Fibroblast of lung (primary cell): ENCODE results near the gene PCDH9.

ENCODE experiments used
- EZH2 ChIP-seq: IDR thresholded peaks from 2 replicates; pipeline ENCODE4 v1.5.1; 2012; ENCODE audit warnings: low read length, control low read depth, mild to moderate bottlenecking; ENCODE audit errors: missing control alignments
- TF ChIP-seq, protein P1 (sequence below), 2 donors: IDR thresholded peaks in 1 of 2; conservative IDR thresholded peaks in 1 of 2; 1 replicate in 1 of 2; 2 replicates in 1 of 2; pipeline ENCODE4 v1.5.1; 2011 to 2012; ENCODE audit warnings: low read length in 2 of 2, control low read depth in 1 of 2, inconsistent platforms in 1 of 2, low read depth in 1 of 2, mild to moderate bottlenecking in 1 of 2

GRCh38 chr13:66948910-66949309 is 281.2 kb downstream of the PCDH9 start:
- TF ChIP-seq, protein P1, sequence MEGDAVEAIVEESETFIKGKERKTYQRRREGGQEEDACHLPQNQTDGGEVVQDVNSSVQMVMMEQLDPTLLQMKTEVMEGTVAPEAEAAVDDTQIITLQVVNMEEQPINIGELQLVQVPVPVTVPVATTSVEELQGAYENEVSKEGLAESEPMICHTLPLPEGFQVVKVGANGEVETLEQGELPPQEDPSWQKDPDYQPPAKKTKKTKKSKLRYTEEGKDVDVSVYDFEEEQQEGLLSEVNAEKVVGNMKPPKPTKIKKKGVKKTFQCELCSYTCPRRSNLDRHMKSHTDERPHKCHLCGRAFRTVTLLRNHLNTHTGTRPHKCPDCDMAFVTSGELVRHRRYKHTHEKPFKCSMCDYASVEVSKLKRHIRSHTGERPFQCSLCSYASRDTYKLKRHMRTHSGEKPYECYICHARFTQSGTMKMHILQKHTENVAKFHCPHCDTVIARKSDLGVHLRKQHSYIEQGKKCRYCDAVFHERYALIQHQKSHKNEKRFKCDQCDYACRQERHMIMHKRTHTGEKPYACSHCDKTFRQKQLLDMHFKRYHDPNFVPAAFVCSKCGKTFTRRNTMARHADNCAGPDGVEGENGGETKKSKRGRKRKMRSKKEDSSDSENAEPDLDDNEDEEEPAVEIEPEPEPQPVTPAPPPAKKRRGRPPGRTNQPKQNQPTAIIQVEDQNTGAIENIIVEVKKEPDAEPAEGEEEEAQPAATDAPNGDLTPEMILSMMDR (conservative IDR thresholded peaks at IDR 0.05 in 1 of 2, IDR thresholded peaks at IDR 0.05 in 1 of 2; ENCODE audit: low read depth in 1 of 2, low read length in 2 of 2) = no peak
- TF ChIP-seq EZH2 = no peak
